Gastrocnemius medialis (tissue), 4 donors: ENCODE results near the gene GRIK4.

ENCODE experiments used
- CTCF ChIP-seq, 5 experiments: fragments of 450-650 bp in 3 of 5; fragments of 200-600 bp in 2 of 5; sonication (generic) in 2 of 5; IDR thresholded peaks in 4 of 5; conservative IDR thresholded peaks in 1 of 5; 1 replicate in 4 of 5; 2 replicates in 1 of 5; pipeline ENCODE4 v1.5.1; 2016 to 2019; ENCODE audit warnings: antibody characterized with exemption in 5 of 5, mild to moderate bottlenecking in 3 of 5, moderate library complexity in 3 of 5
- POLR2A ChIP-seq, 2 donors: fragments of 450-650 bp; IDR thresholded peaks; one replicate each; pipeline ENCODE4 v1.6.1; 2017; ENCODE audit warnings: antibody characterized with exemption in 2 of 2, mild to moderate bottlenecking in 2 of 2, moderate library complexity in 2 of 2

GRCh38 chr11:120867988-120868387 is 356.4 kb downstream of the GRIK4 start:
- TF ChIP-seq CTCF (IDR thresholded peaks at IDR 0.05 in 4 of 5, conservative IDR thresholded peaks at IDR 0.05 in 1 of 5) (no peak), POLR2A (IDR thresholded peaks at IDR 0.05) (no peak)
